ENCODE measurements around the gene CPPED1.
A peak's percentile ranks its signal among the peaks of the same experiment; 100 is the strongest.

Gene CPPED1

GRCh38 chr16:12677502-12677901, 126.2 kb downstream of the CPPED1 start:
- no peak for DNase-seq

- no peak for DNase-seq
These were observed 127.8 kb downstream of the CPPED1 start for GRCh38 chr16:12675852-12676251.

GRCh38 chr16:12675046-12675445, 128.6 kb downstream of the CPPED1 start:
- DNase-seq: no peak

- DNase-seq: no peak
These were observed 129.2 kb downstream of the CPPED1 start for GRCh38 chr16:12674524-12674923.

- no peak for DNase-seq
These were observed 129.6 kb downstream of the CPPED1 start for GRCh38 chr16:12674071-12674470.

- DNase-seq: no peak
These were observed 130.2 kb downstream of the CPPED1 start for GRCh38 chr16:12673466-12673865.

GRCh38 chr16:12672986-12673385, 130.7 kb downstream of the CPPED1 start:
- no peak for DNase-seq

- no peak for DNase-seq
These were observed 133.8 kb downstream of the CPPED1 start for GRCh38 chr16:12669908-12670307.

- no peak for DNase-seq
These were observed 135.8 kb downstream of the CPPED1 start for GRCh38 chr16:12667909-12668308.

- DNase-seq: no peak
These were observed 139.4 kb downstream of the CPPED1 start for GRCh38 chr16:12664164-12664733.

- peak; percentile 34 for DNase-seq
These were observed 142.0 kb downstream of the CPPED1 start for GRCh38 chr16:12661656-12662172.

GRCh38 chr16:12659871-12660270, 143.8 kb downstream of the CPPED1 start:
- no peak for DNase-seq

GRCh38 chr16:12658506-12658905, 145.2 kb downstream of the CPPED1 start:
- no peak for DNase-seq

GRCh38 chr16:12655537-12655936, 148.2 kb downstream of the CPPED1 start:
- DNase-seq: no peak

GRCh38 chr16:12653820-12654392, 149.8 kb downstream of the CPPED1 start:
- DNase-seq: no peak

GRCh38 chr16:12652924-12653323, 150.8 kb downstream of the CPPED1 start:
- DNase-seq: no peak

GRCh38 chr16:12651765-12652512, 151.7 kb downstream of the CPPED1 start:
- no peak for DNase-seq

- DNase-seq: no peak
These were observed 154.3 kb downstream of the CPPED1 start for GRCh38 chr16:12649356-12649755.

GRCh38 chr16:12646490-12647274, 157.0 kb downstream of the CPPED1 start:
- DNase-seq: peak; percentile 42

- DNase-seq: no peak
These were observed 157.6 kb downstream of the CPPED1 start for GRCh38 chr16:12646098-12646489.

- DNase-seq: no peak
These were observed 160.6 kb downstream of the CPPED1 start for GRCh38 chr16:12643034-12643455.

- no peak for DNase-seq
These were observed 164.6 kb downstream of the CPPED1 start for GRCh38 chr16:12639044-12639443.

- no peak for DNase-seq
These were observed 166.7 kb downstream of the CPPED1 start for GRCh38 chr16:12637002-12637401.
